Thoracic aorta (tissue), 2 donors: ENCODE measurements around the gene PYROXD2. TPM values are rescaled to one million over a fixed set of nuclear protein-coding genes. Genes with fewer than 3 reads are reported as not detected.
A peak's percentile ranks its signal among the peaks of the same experiment; 100 is the strongest.

Source experiments
- ATAC-seq: fragments of 150-250 bp; one replicate; pipeline ENCODE4 v1.8.0; 2017; ENCODE audit warnings: low read depth; ENCODE audit not compliant: insufficient number of reproducible peaks, low FRiP score
- DNase-seq: peaks from one replicate; pipeline ENCODE4 v3.0.0-alpha.2; 2020; ENCODE audit warnings: low spot score
- H3K27ac ChIP-seq, 2 donors: fragments of 200-600 bp; sonication (generic); 1 replicate in 1 of 2; 2 replicates in 1 of 2; pipeline ENCODE4 v1.5.1; 2016; ENCODE audit warnings: mild to moderate bottlenecking in 2 of 2, moderate library complexity in 2 of 2
- H3K27me3 ChIP-seq: fragments of 200-600 bp; sonication (generic); replicated peaks from 2 replicates; pipeline ENCODE4 v1.6.0; 2016; ENCODE audit warnings: mild to moderate bottlenecking; ENCODE audit not compliant: insufficient read depth
- H3K36me3 ChIP-seq: fragments of 200-600 bp; sonication (generic); one replicate; pipeline ENCODE4 v1.5.1; 2016
- H3K4me1 ChIP-seq, 2 donors: fragments of 200-600 bp; sonication (generic); 1 replicate in 1 of 2; 2 replicates in 1 of 2; pipeline versions ENCODE4 v1.5.1 to v1.6.0; 2016; ENCODE audit warnings: low read depth in 2 of 2, mild to moderate bottlenecking in 1 of 2; ENCODE audit not compliant: control insufficient read depth in 1 of 2
- H3K4me3 ChIP-seq: fragments of 200-600 bp; sonication (generic); 2 replicates; pipeline ENCODE4 v1.5.1; 2016; ENCODE audit warnings: mild to moderate bottlenecking
- H3K9me3 ChIP-seq: fragments of 200-600 bp; sonication (generic); 2 replicates; pipeline ENCODE4 v1.5.1; 2016
- total RNA-seq, 2 donors: library from RNA; depleted of rRNA; stranded (reverse); fragments of >200 nt; gene quantifications; one replicate each; pipeline versions ENCODE4 v1.1.0 to v1.2.3, GENCODE V29; 2016
- TF ChIP-seq, protein P1 (sequence below): fragments of 200-600 bp; sonication (generic); IDR thresholded peaks from one replicate; pipeline ENCODE4 v1.5.1; 2019; ENCODE audit warnings: antibody characterized with exemption

PYROXD2 gene
- total RNA-seq, 2 donors from 2014 or later = 6.3 to 9.3 TPM

DNA sequence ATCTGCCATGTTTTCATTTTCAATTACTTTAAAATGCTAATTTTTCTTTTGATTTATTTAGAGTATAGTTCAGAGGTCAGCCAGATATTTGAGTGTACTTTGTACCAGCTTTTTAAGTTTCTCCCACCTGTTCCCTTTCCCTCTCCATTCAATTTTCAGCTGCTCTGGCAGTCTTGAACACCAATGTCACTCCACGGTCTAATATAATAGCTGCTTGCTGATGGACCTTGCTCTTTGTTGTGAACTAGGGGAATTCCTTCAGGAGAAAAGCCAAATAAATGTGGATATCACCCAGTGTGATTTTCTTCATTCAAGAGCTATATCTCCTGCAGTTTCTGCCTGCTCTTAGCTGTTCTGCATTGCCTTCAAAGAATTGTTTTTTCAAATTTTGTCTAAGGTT is 35.6 kb upstream of the PYROXD2 start:
- Histone ChIP-seq H3K27me3 (no peaks in the 10 kb centered on the region), H3K9me3 (no peaks in the 10 kb centered on the region), H3K4me3 (no peak overlapping the region), H3K4me1 (peaks cover 2 to 6% of the 10 kb centered on the region in 2 donors), H3K36me3 (no peaks in the 10 kb centered on the region), H3K27ac (no peak overlapping the region)
- TF ChIP-seq, protein P1, sequence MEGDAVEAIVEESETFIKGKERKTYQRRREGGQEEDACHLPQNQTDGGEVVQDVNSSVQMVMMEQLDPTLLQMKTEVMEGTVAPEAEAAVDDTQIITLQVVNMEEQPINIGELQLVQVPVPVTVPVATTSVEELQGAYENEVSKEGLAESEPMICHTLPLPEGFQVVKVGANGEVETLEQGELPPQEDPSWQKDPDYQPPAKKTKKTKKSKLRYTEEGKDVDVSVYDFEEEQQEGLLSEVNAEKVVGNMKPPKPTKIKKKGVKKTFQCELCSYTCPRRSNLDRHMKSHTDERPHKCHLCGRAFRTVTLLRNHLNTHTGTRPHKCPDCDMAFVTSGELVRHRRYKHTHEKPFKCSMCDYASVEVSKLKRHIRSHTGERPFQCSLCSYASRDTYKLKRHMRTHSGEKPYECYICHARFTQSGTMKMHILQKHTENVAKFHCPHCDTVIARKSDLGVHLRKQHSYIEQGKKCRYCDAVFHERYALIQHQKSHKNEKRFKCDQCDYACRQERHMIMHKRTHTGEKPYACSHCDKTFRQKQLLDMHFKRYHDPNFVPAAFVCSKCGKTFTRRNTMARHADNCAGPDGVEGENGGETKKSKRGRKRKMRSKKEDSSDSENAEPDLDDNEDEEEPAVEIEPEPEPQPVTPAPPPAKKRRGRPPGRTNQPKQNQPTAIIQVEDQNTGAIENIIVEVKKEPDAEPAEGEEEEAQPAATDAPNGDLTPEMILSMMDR = no peak
- no peak for ATAC-seq
- no peak for DNase-seq

DNA sequence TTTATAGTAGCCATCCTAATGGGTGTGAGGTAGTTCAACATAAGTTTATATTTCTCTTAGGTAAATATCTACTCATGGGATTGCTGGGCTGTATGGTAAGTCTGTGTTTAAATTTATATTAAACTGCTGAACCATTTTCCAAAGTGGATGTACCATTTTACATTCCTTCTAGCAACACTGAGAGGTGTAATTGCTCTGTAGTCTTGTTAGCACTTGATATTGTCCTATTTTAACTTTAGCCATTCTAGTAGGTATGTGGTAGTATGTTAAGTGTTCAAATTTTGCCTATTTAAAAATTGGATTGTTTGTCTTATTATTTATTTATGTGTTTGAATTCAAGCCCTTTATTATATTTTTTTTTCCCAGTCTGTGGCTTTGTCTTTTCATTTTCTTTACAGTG is 34.3 kb upstream of the PYROXD2 start:
- ATAC-seq = no peak
- Histone ChIP-seq H3K4me3 (no peak overlapping the region), H3K4me1 (peaks cover 2 to 6% of the 10 kb centered on the region in 2 donors), H3K9me3 (no peaks in the 10 kb centered on the region), H3K36me3 (peaks cover 7% of the 10 kb centered on the region), H3K27me3 (no peaks in the 10 kb centered on the region), H3K27ac (no peak overlapping the region)
- no peak for DNase-seq
- TF ChIP-seq, protein P1 = no peak

DNA sequence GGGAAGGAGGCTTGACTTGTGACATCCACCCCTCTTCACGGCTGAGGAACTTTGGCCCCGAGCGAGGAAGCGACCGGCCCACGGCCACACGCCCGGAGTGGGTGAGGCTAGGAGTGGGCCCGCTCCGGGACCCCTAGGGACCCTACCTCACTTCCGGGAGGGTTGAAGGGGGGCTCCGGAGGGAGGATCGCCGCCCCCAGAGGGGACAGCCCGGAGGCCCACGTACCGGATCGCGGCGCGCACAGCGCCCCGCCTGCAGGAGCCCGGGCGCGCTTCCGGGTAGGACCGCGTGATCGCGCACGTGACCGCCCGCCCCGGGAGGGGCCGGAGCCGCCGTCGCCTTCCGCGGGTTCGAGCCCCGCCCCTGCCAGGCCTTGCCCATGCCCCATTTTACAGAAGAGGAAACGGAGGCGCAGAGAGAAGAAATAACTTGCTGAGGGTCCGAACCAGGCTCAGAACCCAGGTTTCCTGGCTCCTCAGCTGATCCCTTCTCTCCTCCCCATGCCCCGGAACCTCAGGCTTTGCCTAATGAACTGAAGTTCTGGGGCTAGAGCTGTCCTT is 31.8 kb upstream of the PYROXD2 start, which contains the start of gene HPS1:
Gene HPS1, minus strand, starts transcription at position 275 of the 561 bp plus-strand sequence. CDS start 3,695 bp downstream, outside the sequence.
- no peaks in the 10 kb centered on the region for H3K27me3 ChIP-seq
- no peaks in the 10 kb centered on the region for H3K9me3 ChIP-seq
- H3K4me3 ChIP-seq = peak within 1 kb of the TSS; percentile 86
- TF ChIP-seq, protein P1 = no peak
- peak within 1 kb of the TSS; percentile 84 to 95 for H3K27ac ChIP-seq
- ATAC-seq = peak; percentile 78
- peaks cover 2 to 6% of the 10 kb centered on the region in 2 donors for H3K4me1 ChIP-seq
- peaks cover 7% of the 10 kb centered on the region for H3K36me3 ChIP-seq
- DNase-seq = no peak

DNA sequence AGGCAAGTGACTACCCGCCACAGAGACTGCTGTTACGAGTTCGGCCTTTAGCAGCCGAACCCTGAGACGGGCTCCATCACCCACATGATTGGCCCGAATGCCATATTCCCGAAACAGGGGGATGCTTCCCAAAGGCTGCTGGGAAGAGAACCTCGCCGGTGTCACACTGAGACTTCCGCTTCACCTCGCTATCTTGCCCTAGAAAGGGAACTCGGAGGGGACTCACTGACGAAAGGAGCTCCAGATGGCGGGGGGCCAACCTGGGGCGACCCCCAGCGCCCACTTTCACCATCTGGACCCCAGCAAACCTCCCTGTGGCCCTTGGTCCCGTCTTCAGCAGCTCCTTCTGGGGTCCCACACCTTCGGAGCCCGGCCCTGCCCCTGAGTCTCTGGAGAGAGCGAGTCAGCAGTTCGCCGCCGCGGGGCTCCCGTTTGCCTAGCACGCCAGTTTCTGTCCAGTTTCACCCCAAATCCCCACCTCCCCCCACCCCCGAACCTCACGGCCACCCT is 31.2 kb upstream of the PYROXD2 start:
- Histone ChIP-seq H3K9me3 (no peaks in the 10 kb centered on the region), H3K27ac (peak overlapping the region; percentile 84 to 95), H3K4me1 (peaks cover 2 to 6% of the 10 kb centered on the region in 2 donors), H3K27me3 (no peaks in the 10 kb centered on the region), H3K4me3 (peak overlapping the region; percentile 86), H3K36me3 (peaks cover 10% of the 10 kb centered on the region)
- TF ChIP-seq, protein P1 = no peak
- DNase-seq (no peak), ATAC-seq (peak; percentile 8)

DNA sequence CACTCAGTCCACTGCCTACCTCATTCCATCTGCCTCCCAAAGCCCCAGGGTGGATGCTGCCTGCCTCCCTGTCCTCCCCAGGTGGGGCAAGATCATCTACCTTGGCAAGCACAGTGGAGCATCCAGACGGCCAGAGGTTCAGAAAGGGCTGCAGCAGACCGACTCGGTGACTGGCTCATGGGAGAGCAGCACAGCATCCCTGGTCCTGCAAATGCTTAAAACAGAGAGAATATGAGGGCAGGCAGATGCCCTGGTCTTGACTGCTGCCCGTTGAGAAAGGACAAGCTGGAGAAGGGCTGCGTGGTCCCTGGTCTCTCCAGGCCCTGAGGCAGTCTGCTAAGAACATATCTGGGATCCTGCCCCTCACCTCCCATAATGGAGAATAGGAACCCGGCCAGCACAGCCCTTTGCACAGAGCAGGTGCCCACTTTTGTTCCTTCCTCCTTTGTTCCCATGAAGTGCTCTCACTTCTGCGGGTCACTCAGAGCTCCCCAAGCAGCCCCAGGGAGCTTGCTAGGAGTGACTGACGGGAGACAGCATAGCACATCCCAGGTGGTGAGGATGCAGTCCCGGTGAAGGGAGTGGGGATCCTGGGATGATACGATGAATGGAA is 30.3 kb upstream of the PYROXD2 start:
- ATAC-seq (no peak), DNase-seq (no peak)
- no peaks in the 10 kb centered on the region for H3K27me3 ChIP-seq
- TF ChIP-seq, protein P1 = no peak
- no peaks in the 10 kb centered on the region for H3K9me3 ChIP-seq
- H3K4me1 ChIP-seq = peaks cover 2 to 6% of the 10 kb centered on the region in 2 donors
- H3K27ac ChIP-seq = peak overlapping the region in 1 of 2 donors; percentile 84
- peak overlapping the region; percentile 86 for H3K4me3 ChIP-seq
- peaks cover 10% of the 10 kb centered on the region for H3K36me3 ChIP-seq
